GM12875 (cell line): Measurements from ENCODE around the gene AMBP.

Experiments
- H3K4me3 ChIP-seq: one replicate; pipeline ENCODE4 v1.5.1; 2011; ENCODE audit warnings: low read depth, low read length, control low read depth
- CTCF ChIP-seq: IDR thresholded peaks from 2 replicates; pipeline ENCODE4 v1.5.1; 2011; ENCODE audit warnings: low read depth, mild to moderate bottlenecking, control low read depth, inconsistent platforms, low read length, moderate library complexity, borderline replicate concordance; ENCODE audit not compliant: insufficient read depth

The AMBP gene

GRCh38 chr9:114017741-114018715 is 60.1 kb downstream of the AMBP start:
- TF ChIP-seq CTCF: no peak
- no peak overlapping the region for H3K4me3 ChIP-seq

GRCh38 chr9:114016629-114017423 is 61.3 kb downstream of the AMBP start:
- TF ChIP-seq CTCF: no peak
- no peak overlapping the region for H3K4me3 ChIP-seq

- no peak for TF ChIP-seq CTCF
Measured at GRCh38 chr9:114016101-114016500, 62.0 kb downstream of the AMBP start.

GRCh38 chr9:114015607-114016006 is 62.5 kb downstream of the AMBP start:
- no peak for TF ChIP-seq CTCF
- no peak overlapping the region for H3K4me3 ChIP-seq

More at GRCh38 chr9:114016101-114016500, 62.0 kb downstream of the AMBP start:
- H3K4me3 ChIP-seq: no peak overlapping the region

- TF ChIP-seq CTCF: no peak
- no peak overlapping the region for H3K4me3 ChIP-seq
Measured at GRCh38 chr9:114014044-114014443, 64.1 kb downstream of the AMBP start.

- H3K4me3 ChIP-seq: no peak overlapping the region
- no peak for TF ChIP-seq CTCF
Measured at GRCh38 chr9:114012126-114012525, 66.0 kb downstream of the AMBP start.
